ENCODE measurements around the gene MAP1LC3A.

The MAP1LC3A gene

DNA sequence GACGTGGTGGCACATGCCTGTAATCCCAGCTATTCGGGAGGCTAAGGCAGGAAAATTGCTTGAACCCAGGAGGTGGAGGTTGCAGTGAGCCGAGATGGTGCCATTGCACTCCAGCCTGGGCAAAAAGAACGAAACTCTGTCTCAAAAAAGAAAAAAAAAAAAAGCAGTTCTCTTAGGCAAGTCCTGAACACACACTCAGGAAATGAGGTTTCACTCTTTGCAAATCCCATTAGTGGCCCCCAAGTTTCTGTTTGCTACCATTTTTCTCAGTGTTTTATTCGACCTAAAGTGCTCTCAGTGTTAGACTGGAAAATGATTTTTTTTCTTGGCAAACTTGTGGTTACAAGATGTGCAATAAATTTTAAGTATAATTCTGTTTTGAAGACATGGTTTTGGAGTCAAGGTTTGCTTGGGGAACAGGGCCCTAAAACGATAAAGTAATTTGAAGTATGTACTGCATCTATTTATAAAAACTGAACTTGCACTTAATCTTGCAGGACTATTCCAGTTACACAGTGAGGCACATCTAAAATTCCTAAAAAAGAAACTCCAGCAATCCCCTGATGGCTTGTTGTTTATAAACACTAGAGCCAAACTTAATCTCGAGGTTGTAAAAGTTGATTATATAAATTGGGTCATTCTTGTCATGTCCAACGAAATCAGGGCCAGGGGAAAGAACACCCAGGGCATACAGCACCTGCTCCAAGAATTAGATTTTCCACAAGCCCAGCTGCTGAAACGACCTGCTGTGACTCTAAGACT is 42.6 kb downstream of the MAP1LC3A start:
- no peak for ATAC-seq
- TF ChIP-seq ESRRG (CRISPR knock-in tag; IDR thresholded peaks at IDR 0.05) (no peak), BACH2 (CRISPR knock-in tag; IDR thresholded peaks at IDR 0.05; ENCODE audit: borderline replicate concordance) (no peak), OSR1 (CRISPR knock-in tag; IDR thresholded peaks at IDR 0.05) (no peak), CSDC2 (CRISPR knock-in tag; IDR thresholded peaks at IDR 0.05) (no peak), ZFP30 (CRISPR knock-in tag; IDR thresholded peaks at IDR 0.05) (no peak), TCF4 (CRISPR knock-in tag; IDR thresholded peaks at IDR 0.05; ENCODE audit: borderline replicate concordance) (no peak), PATZ1 (CRISPR knock-in tag; IDR thresholded peaks at IDR 0.05; ENCODE audit: borderline replicate concordance) (no peak), RARB (CRISPR knock-in tag; IDR thresholded peaks at IDR 0.05) (no peak), TOX (CRISPR knock-in tag; IDR thresholded peaks at IDR 0.05; ENCODE audit: borderline replicate concordance) (no peak), ARNTL (CRISPR knock-in tag; IDR thresholded peaks at IDR 0.05; ENCODE audit: borderline replicate concordance, low read depth) (no peak)
- TF ChIP-seq, protein P1, sequence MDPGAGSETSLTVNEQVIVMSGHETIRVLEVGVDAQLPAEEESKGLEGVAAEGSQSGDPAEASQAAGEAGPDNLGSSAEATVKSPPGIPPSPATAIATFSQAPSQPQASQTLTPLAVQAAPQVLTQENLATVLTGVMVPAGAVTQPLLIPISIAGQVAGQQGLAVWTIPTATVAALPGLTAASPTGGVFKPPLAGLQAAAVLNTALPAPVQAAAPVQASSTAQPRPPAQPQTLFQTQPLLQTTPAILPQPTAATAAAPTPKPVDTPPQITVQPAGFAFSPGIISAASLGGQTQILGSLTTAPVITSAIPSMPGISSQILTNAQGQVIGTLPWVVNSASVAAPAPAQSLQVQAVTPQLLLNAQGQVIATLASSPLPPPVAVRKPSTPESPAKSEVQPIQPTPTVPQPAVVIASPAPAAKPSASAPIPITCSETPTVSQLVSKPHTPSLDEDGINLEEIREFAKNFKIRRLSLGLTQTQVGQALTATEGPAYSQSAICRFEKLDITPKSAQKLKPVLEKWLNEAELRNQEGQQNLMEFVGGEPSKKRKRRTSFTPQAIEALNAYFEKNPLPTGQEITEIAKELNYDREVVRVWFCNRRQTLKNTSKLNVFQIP (CRISPR knock-in tag; IDR thresholded peaks at IDR 0.05; ENCODE audit: borderline replicate concordance, low read depth) = no peak

GRCh38 chr20:34604980-34605788 is 46.7 kb downstream of the MAP1LC3A start:
- TF ChIP-seq OSR1 (CRISPR knock-in tag; IDR thresholded peaks at IDR 0.05) (no peak), TOX (CRISPR knock-in tag; IDR thresholded peaks at IDR 0.05; ENCODE audit: borderline replicate concordance) (no peak), TSHZ2 (CRISPR knock-in tag; IDR thresholded peaks at IDR 0.05) (no peak), CREB5 (CRISPR knock-in tag; IDR thresholded peaks at IDR 0.05; ENCODE audit: low read depth) (no peak), CSDC2 (CRISPR knock-in tag; IDR thresholded peaks at IDR 0.05) (no peak), ESRRG (CRISPR knock-in tag; IDR thresholded peaks at IDR 0.05) (no peak), RARB (CRISPR knock-in tag; IDR thresholded peaks at IDR 0.05) (no peak), ZNF8 (CRISPR knock-in tag; IDR thresholded peaks at IDR 0.05) (no peak)
- TF ChIP-seq, protein P1 (CRISPR knock-in tag; IDR thresholded peaks at IDR 0.05; ENCODE audit: borderline replicate concordance, low read depth) = no peak
- peak; percentile 74 for ATAC-seq

DNA sequence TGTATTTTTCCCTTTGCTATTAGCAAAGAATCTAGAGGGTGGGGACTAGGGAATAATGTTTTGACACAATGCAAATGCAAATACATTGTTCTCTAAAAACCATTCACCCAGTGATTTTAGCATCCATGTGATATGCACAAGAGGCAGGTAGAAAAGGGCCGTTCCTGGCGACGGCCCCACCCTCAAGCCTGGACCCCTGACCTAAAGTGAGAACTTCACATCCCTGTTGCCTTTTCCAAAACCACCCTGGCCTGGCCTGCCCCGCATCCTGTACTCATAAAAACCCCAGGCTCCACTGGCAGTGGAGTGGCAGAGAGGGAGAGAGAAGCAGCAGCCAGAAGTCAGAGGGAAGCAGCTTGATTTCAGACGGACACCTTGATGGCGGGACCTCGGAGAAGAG is 48.5 kb downstream of the MAP1LC3A start:
- ATAC-seq = no peak
- TF ChIP-seq, protein P1 (CRISPR knock-in tag; IDR thresholded peaks at IDR 0.05; ENCODE audit: borderline replicate concordance, low read depth) = no peak
- TF ChIP-seq ISL1 (CRISPR knock-in tag; IDR thresholded peaks at IDR 0.05) (no peak), TSHZ2 (CRISPR knock-in tag; IDR thresholded peaks at IDR 0.05) (no peak), ARNTL (CRISPR knock-in tag; IDR thresholded peaks at IDR 0.05; ENCODE audit: borderline replicate concordance, low read depth) (no peak), BACH2 (CRISPR knock-in tag; IDR thresholded peaks at IDR 0.05; ENCODE audit: borderline replicate concordance) (no peak), ZNF565 (CRISPR knock-in tag; conservative IDR thresholded peaks at IDR 0.05; ENCODE audit: low read depth) (no peak), CSDC2 (CRISPR knock-in tag; IDR thresholded peaks at IDR 0.05) (no peak), ZNF70 (CRISPR knock-in tag; IDR thresholded peaks at IDR 0.05) (no peak), PATZ1 (CRISPR knock-in tag; IDR thresholded peaks at IDR 0.05; ENCODE audit: borderline replicate concordance) (no peak)
